H1 (cell line): Measurements from ENCODE around the gene WDFY3. TPM values are rescaled to one million over a fixed set of nuclear protein-coding genes. Genes with fewer than 3 reads are reported as not detected.

ENCODE experiments used
- CTCF ChIA-PET: fragments of 300-600 bp; sonication (Branson Sonifier 250); formaldehyde crosslinking; loops from one replicate; lab custom pipeline; 2021; ENCODE audit not compliant: partially characterized antibody; lab: Charles Lee
- POLR2A ChIA-PET: fragments of 300-600 bp; sonication (Branson Sonifier 250); formaldehyde crosslinking; loops from one replicate; lab custom pipeline; 2021; ENCODE audit warnings: inconsistent platforms; ENCODE audit not compliant: partially characterized antibody; lab: Charles Lee
- DNase-seq, 2 experiments: peaks; one replicate each; pipeline versions ENCODE4 v3.0.0 to v3.0.0-alpha.2; 2010 to 2022; ENCODE audit warnings: low spot score in 2 of 2, low read depth in 1 of 2, mixed read lengths in 1 of 2
- FAIRE-seq: peaks from 2 replicates; lab custom pipeline; 2011; peaks lifted over from hg19 to GRCh38; lab: Jason Lieb, UNC
- H2AFZ ChIP-seq: 2 replicates; pipeline ENCODE4 v1.8.1; 2012; ENCODE audit warnings: low read length, inconsistent platforms
- H2AK5ac ChIP-seq: 2 replicates; pipeline ENCODE4 v1.6.1; 2013; ENCODE audit warnings: low read depth, low read length
- H2BK120ac ChIP-seq: replicated peaks from 2 replicates; pipeline ENCODE3; 2013; ENCODE audit warnings: low read depth, low read length, inconsistent platforms
- H2BK12ac ChIP-seq: 2 replicates; pipeline ENCODE4 v1.6.1; 2013; ENCODE audit warnings: low read depth, low read length
- H2BK15ac ChIP-seq: 2 replicates; pipeline ENCODE4 v1.6.1; 2013; ENCODE audit warnings: low read length
- H2BK20ac ChIP-seq: 2 replicates; pipeline ENCODE4 v1.6.1; 2013; ENCODE audit warnings: low read length
- H2BK5ac ChIP-seq: 2 replicates; pipeline ENCODE4 v1.6.1; 2013; ENCODE audit warnings: low read depth, low read length
- H3K14ac ChIP-seq: 2 replicates; pipeline ENCODE4 v1.6.1; 2013; ENCODE audit warnings: inconsistent platforms; ENCODE audit not compliant: insufficient read length
- H3K18ac ChIP-seq: 2 replicates; pipeline ENCODE4 v1.6.1; 2013; ENCODE audit warnings: low read length; ENCODE audit errors: extremely low read depth
- H3K23ac ChIP-seq: 2 replicates; pipeline ENCODE4 v1.6.1; 2013; ENCODE audit warnings: inconsistent platforms; ENCODE audit not compliant: insufficient read length
- H3K23me2 ChIP-seq: 2 replicates; pipeline ENCODE4 v1.6.1; 2013; ENCODE audit warnings: low read depth, low read length
- H3K27ac ChIP-seq: 2 replicates; pipeline ENCODE4 v1.6.1; 2011; ENCODE audit warnings: low read depth, low read length, inconsistent platforms
- H3K27me3 ChIP-seq, 4 experiments: replicated peaks in 1 of 4; 1 replicate in 1 of 4; 2 replicates in 3 of 4; pipeline versions ENCODE4 v1.6.1 to v1.8.1; 2011 to 2013; ENCODE audit warnings: low read length in 3 of 4, mild to moderate bottlenecking in 3 of 4, inconsistent platforms in 2 of 4, mixed read lengths in 2 of 4, moderate library complexity in 1 of 4; ENCODE audit not compliant: control insufficient read depth in 3 of 4, insufficient read depth in 3 of 4; ENCODE audit errors: extremely low read depth in 1 of 4
- H3K36me3 ChIP-seq, 4 experiments: 2 replicates each; pipeline versions ENCODE4 v1.6.1 to v1.8.1; 2011 to 2013; ENCODE audit warnings: mild to moderate bottlenecking in 4 of 4, low read length in 3 of 4, moderate library complexity in 2 of 4, control low read depth in 1 of 4, inconsistent platforms in 1 of 4; ENCODE audit not compliant: insufficient read depth in 4 of 4, control insufficient read depth in 2 of 4
- H3K4ac ChIP-seq: replicated peaks from 2 replicates; pipeline ENCODE3; 2013; ENCODE audit warnings: low read length, low read depth, mixed read lengths, inconsistent platforms; ENCODE audit not compliant: insufficient read length
- H3K4me1 ChIP-seq, 4 experiments: replicated peaks in 1 of 4; 1 replicate in 1 of 4; 2 replicates in 3 of 4; pipeline versions ENCODE4 v1.6.1 to v1.8.1; 2011 to 2013; ENCODE audit warnings: low read length in 3 of 4, inconsistent platforms in 2 of 4, mixed read lengths in 1 of 4; ENCODE audit not compliant: insufficient read depth in 4 of 4, control insufficient read depth in 3 of 4
- H3K4me2 ChIP-seq, 2 experiments: 2 replicates each; pipeline versions ENCODE4 v1.6.1 to v1.8.1; 2011 to 2013; ENCODE audit warnings: low read depth in 2 of 2, low read length in 2 of 2, control low read depth in 1 of 2, inconsistent platforms in 1 of 2, mild to moderate bottlenecking in 1 of 2; ENCODE audit not compliant: insufficient read depth in 1 of 2
- H3K4me3 ChIP-seq, 4 experiments: fragments of 200-600, 300-600 bp in 1 of 4; sonication (generic), shearing (Covaris generic), sonication (Bioruptor Twin) in 1 of 4; 2 replicates each; pipeline versions ENCODE4 v1.5.1 to v1.8.1; 2011 to 2016; ENCODE audit warnings: low read length in 4 of 4, low read depth in 3 of 4, control low read depth in 2 of 4, inconsistent platforms in 2 of 4, mild to moderate bottlenecking in 2 of 4, mixed read lengths in 1 of 4, moderate library complexity in 1 of 4; ENCODE audit not compliant: insufficient read depth in 2 of 4; ENCODE audit errors: extremely low read depth in 1 of 4
- H3K56ac ChIP-seq: replicated peaks from 2 replicates; pipeline ENCODE3; 2013; ENCODE audit warnings: low read depth, mild to moderate bottlenecking, mixed read lengths, low read length, inconsistent platforms; ENCODE audit not compliant: insufficient read length
- H3K79me1 ChIP-seq: 2 replicates; pipeline ENCODE4 v1.6.1; 2013; ENCODE audit warnings: low read depth, low read length, control low read depth
- H3K79me2 ChIP-seq, 2 experiments: 2 replicates each; pipeline versions ENCODE4 v1.6.1 to v1.8.1; 2012 to 2013; ENCODE audit warnings: low read length in 2 of 2, mild to moderate bottlenecking in 2 of 2, inconsistent platforms in 1 of 2; ENCODE audit not compliant: insufficient read depth in 2 of 2, control insufficient read depth in 1 of 2
- H3K9ac ChIP-seq, 4 experiments: replicated peaks in 1 of 4; 1 replicate in 1 of 4; 2 replicates in 3 of 4; pipeline versions ENCODE4 v1.6.1 to v1.8.1; 2011 to 2013; ENCODE audit warnings: low read depth in 3 of 4, low read length in 3 of 4, control low read depth in 2 of 4, mild to moderate bottlenecking in 2 of 4, moderate library complexity in 2 of 4, inconsistent platforms in 1 of 4; ENCODE audit errors: extremely low read depth in 1 of 4
- H3K9me3 ChIP-seq, 2 experiments: 2 replicates each; pipeline versions ENCODE4 v1.6.1 to v1.8.1; 2012 to 2013; ENCODE audit warnings: mild to moderate bottlenecking in 2 of 2, moderate library complexity in 2 of 2, control low read depth in 1 of 2, inconsistent platforms in 1 of 2, low read depth in 1 of 2, low read length in 1 of 2, mixed read lengths in 1 of 2; ENCODE audit not compliant: insufficient read depth in 2 of 2
- H4K20me1 ChIP-seq, 2 experiments: replicated peaks in 1 of 2; 2 replicates each; pipeline versions ENCODE3 to v1.8.1; 2011 to 2013; ENCODE audit warnings: inconsistent platforms in 2 of 2, low read length in 2 of 2, mild to moderate bottlenecking in 1 of 2; ENCODE audit not compliant: insufficient read depth in 2 of 2, control insufficient read depth in 1 of 2
- H4K5ac ChIP-seq: 2 replicates; pipeline ENCODE4 v1.6.1; 2013; ENCODE audit warnings: low read length, low read depth, mixed read lengths, inconsistent platforms; ENCODE audit not compliant: insufficient read length
- H4K8ac ChIP-seq: 2 replicates; pipeline ENCODE4 v1.8.0; 2013; ENCODE audit warnings: mild to moderate bottlenecking, moderate library complexity, low read length, inconsistent platforms; ENCODE audit not compliant: insufficient read depth; ENCODE audit errors: extremely low read depth
- H4K91ac ChIP-seq: replicated peaks from 2 replicates; pipeline ENCODE3; 2013; ENCODE audit warnings: low read length, mixed read lengths, inconsistent platforms; ENCODE audit not compliant: insufficient read length
- HDAC6 ChIP-seq: IDR thresholded peaks from one replicate; pipeline ENCODE4 v1.7.1; 2012; ENCODE audit warnings: low read depth, mild to moderate bottlenecking, inconsistent platforms, low read length, moderate library complexity
- SIRT6 ChIP-seq: IDR thresholded peaks from one replicate; pipeline ENCODE4 v1.7.1; 2012; ENCODE audit warnings: low read length, inconsistent platforms
- WGBS, 2 experiments: shearing (Covaris generic) in 1 of 2; methylation state at CpG; one replicate each; pipeline versions ENCODE4 v1.1.6 to v1.1.7; 2013 to 2015; ENCODE audit warnings: low lambda C conversion rate in 2 of 2, mixed read lengths in 2 of 2, inconsistent platforms in 1 of 2, low coverage in 1 of 2, missing lambda C conversion rate in 1 of 2; ENCODE audit not compliant: insufficient replicate concordance in 2 of 2, insufficient coverage in 1 of 2, insufficient read length in 1 of 2; ENCODE audit errors: extremely low coverage in 1 of 2, missing lambda C conversion rate in 1 of 2; 5-methylcytosine and 5-hydroxymethylcytosine counted together
- polyA plus RNA-seq, 7 experiments: library from polyadenylated mRNA; depleted of rRNA in 3 of 7; stranded (reverse) in 5 of 7; unstranded in 2 of 7; fragments of >200 nt in 5 of 7; fragments of 200-250 nt in 2 of 7; gene quantifications; 1 replicate in 5 of 7; 2 replicates in 1 of 7; 4 replicates in 1 of 7; pipeline versions ENCODE4 v1.2.1 to v1.2.3, GENCODE V29; 2011 to 2013; ENCODE audit warnings: missing spikeins in 2 of 7, mixed read lengths in 2 of 7
- total RNA-seq: library from RNA; stranded (reverse); fragmentation: NEBNext Ultra II Directional; extraction: Animal tissue kit (Norgen Biotek cat#: 25700); gene quantifications from 2 replicates; pipeline ENCODE4 v1.2.1, GENCODE V29; 2021

WDFY3 gene
- total and polyA plus RNA-seq, 2 of the 8 experiments (the other 6 are each of a cell fraction or from before 2014, with no cell fraction given): 25.6 to 62.4 TPM

- DNase-seq: no peak
- FAIRE-seq: no peak
- no peak overlapping the region for H4K8ac ChIP-seq
- TF ChIP-seq HDAC6 (no peak), SIRT6 (no peak)
Measured at GRCh38 chr4:84848432-84848831, 118.1 kb downstream of the WDFY3 start.

More at GRCh38 chr4:84848432-84848831, 118.1 kb downstream of the WDFY3 start:
- H3K23ac ChIP-seq: no peak overlapping the region
- H3K27ac ChIP-seq: no peak overlapping the region
- H3K4me1 ChIP-seq: no peaks in the 10 kb centered on the region
- no peak overlapping the region for H3K4me3 ChIP-seq
- H3K23me2 ChIP-seq: no peaks in the 10 kb centered on the region
- no peak overlapping the region for H2AK5ac ChIP-seq
- H2BK15ac ChIP-seq: no peak overlapping the region
- no peaks in the 10 kb centered on the region for H4K20me1 ChIP-seq
- no peak overlapping the region for H3K4me2 ChIP-seq
- no peak overlapping the region for H2BK20ac ChIP-seq
- no peaks in the 10 kb centered on the region for H3K9me3 ChIP-seq
- no peak overlapping the region for H2BK12ac ChIP-seq
- no peak overlapping the region for H3K18ac ChIP-seq
- CTCF ChIA-PET: interaction anchor here (1.0 kb wide), 1 partner anchor 10 kb away, joined by 8 read pairs; no protein-coding TSS in a partner anchor
- no peak overlapping the region for H2AFZ ChIP-seq
- H3K27me3 ChIP-seq: no peaks in the 10 kb centered on the region
- POLR2A ChIA-PET: interaction anchor here (0.9 to 1.2 kb wide), 2 partner anchors 23 to 100 kb away, joined by 3 read pairs; no protein-coding TSS in a partner anchor
- H4K5ac ChIP-seq: no peak overlapping the region
- H4K91ac ChIP-seq: no peak overlapping the region
- 87% methylated on average over 2 of the region's 2 CpGs; no CpG with 5 or more reads in 1 of the 2 experiments for WGBS, 2 experiments
- peaks cover 0 to 4% of the 10 kb centered on the region in 2 experiments; a peak in 2 of 4 replicates for H3K79me2 ChIP-seq
- peaks cover 4 to 10% (median 5%) of the 10 kb centered on the region in 4 experiments; a peak in 5 of 8 replicates for H3K36me3 ChIP-seq
- H3K56ac ChIP-seq: no peak overlapping the region
- no peaks in the 10 kb centered on the region for H3K79me1 ChIP-seq
- no peak overlapping the region for H3K9ac ChIP-seq
- no peak overlapping the region for H2BK120ac ChIP-seq
- no peak overlapping the region for H3K4ac ChIP-seq
- no peak overlapping the region for H2BK5ac ChIP-seq
- no peak overlapping the region for H3K14ac ChIP-seq
